Common myeloid progenitor, CD34-positive (primary cell): ENCODE measurements around the gene ARHGAP4.

ENCODE experiments used
- CTCF ChIA-PET: fragments of 350-600 bp; sonication (Branson Sonifier 250); formaldehyde crosslinking; loops from one replicate; lab custom pipeline; 2021; ENCODE audit warnings: antibody characterized with exemption; lab: Charles Lee
- POLR2A ChIA-PET: fragments of 350-600 bp; sonication (Branson Sonifier 250); formaldehyde crosslinking; loops from one replicate; lab custom pipeline; 2021; ENCODE audit warnings: antibody characterized with exemption; lab: Charles Lee
- DNase-seq, 3 donors: peaks; one replicate each; pipeline versions ENCODE4 v3.0.0 to v3.0.0-alpha.2; 2013
- H3K27ac ChIP-seq, 2 experiments: 1 replicate in 1 of 2; 2 replicates in 1 of 2; pipeline ENCODE4 v1.7.0; 2013; ENCODE audit warnings: inconsistent platforms in 2 of 2, low read length in 2 of 2, mild to moderate bottlenecking in 2 of 2, low read depth in 1 of 2, moderate library complexity in 1 of 2; ENCODE audit not compliant: severe bottlenecking in 2 of 2, insufficient read depth in 1 of 2, poor library complexity in 1 of 2
- H3K27me3 ChIP-seq, 5 experiments: replicated peaks in 2 of 5; 1 replicate in 3 of 5; 2 replicates in 2 of 5; pipeline versions ENCODE4 v1.6.1 to v1.7.0; 2013; ENCODE audit warnings: low read length in 4 of 5, mild to moderate bottlenecking in 2 of 5, moderate library complexity in 2 of 5, inconsistent platforms in 1 of 5; ENCODE audit not compliant: insufficient read depth in 5 of 5, control insufficient read depth in 4 of 5
- H3K36me3 ChIP-seq, 4 experiments: 1 replicate in 2 of 4; 2 replicates in 2 of 4; pipeline versions ENCODE4 v1.6.1 to v1.7.0; 2013; ENCODE audit warnings: low read length in 3 of 4, control low read depth in 1 of 4, mild to moderate bottlenecking in 1 of 4; ENCODE audit not compliant: control insufficient read depth in 4 of 4, insufficient read depth in 4 of 4
- H3K4me1 ChIP-seq, 4 experiments: 1 replicate in 3 of 4; 2 replicates in 1 of 4; pipeline versions ENCODE4 v1.6.1 to v1.7.1; 2013; ENCODE audit warnings: low read length in 3 of 4, mild to moderate bottlenecking in 3 of 4, control low read depth in 1 of 4, inconsistent platforms in 1 of 4, moderate library complexity in 1 of 4; ENCODE audit not compliant: control insufficient read depth in 4 of 4, insufficient read depth in 4 of 4; ENCODE audit errors: control extremely low read depth in 1 of 4
- H3K4me3 ChIP-seq, 7 experiments: 1 replicate in 4 of 7; 2 replicates in 3 of 7; pipeline versions ENCODE4 v1.5.1 to v1.7.0; 2013; ENCODE audit warnings: mild to moderate bottlenecking in 7 of 7, low read length in 6 of 7, moderate library complexity in 6 of 7, inconsistent platforms in 2 of 7, low read depth in 2 of 7, control low read depth in 1 of 7; ENCODE audit not compliant: insufficient read depth in 4 of 7, control insufficient read depth in 1 of 7; ENCODE audit errors: extremely low read depth in 1 of 7
- H3K9me3 ChIP-seq, 5 experiments: 1 replicate in 4 of 5; 2 replicates in 1 of 5; pipeline versions ENCODE4 v1.6.1 to v1.7.1; 2013; ENCODE audit warnings: low read length in 4 of 5, mild to moderate bottlenecking in 2 of 5, inconsistent platforms in 1 of 5, low read depth in 1 of 5, moderate library complexity in 1 of 5; ENCODE audit not compliant: control insufficient read depth in 4 of 5, insufficient read depth in 2 of 5; ENCODE audit errors: control extremely low read depth in 1 of 5
- WGBS: methylation state at CpG from one replicate; pipeline ENCODE4 v1.1.5; 2013; ENCODE audit not compliant: insufficient coverage; 5-methylcytosine and 5-hydroxymethylcytosine counted together

Gene ARHGAP4

DNA sequence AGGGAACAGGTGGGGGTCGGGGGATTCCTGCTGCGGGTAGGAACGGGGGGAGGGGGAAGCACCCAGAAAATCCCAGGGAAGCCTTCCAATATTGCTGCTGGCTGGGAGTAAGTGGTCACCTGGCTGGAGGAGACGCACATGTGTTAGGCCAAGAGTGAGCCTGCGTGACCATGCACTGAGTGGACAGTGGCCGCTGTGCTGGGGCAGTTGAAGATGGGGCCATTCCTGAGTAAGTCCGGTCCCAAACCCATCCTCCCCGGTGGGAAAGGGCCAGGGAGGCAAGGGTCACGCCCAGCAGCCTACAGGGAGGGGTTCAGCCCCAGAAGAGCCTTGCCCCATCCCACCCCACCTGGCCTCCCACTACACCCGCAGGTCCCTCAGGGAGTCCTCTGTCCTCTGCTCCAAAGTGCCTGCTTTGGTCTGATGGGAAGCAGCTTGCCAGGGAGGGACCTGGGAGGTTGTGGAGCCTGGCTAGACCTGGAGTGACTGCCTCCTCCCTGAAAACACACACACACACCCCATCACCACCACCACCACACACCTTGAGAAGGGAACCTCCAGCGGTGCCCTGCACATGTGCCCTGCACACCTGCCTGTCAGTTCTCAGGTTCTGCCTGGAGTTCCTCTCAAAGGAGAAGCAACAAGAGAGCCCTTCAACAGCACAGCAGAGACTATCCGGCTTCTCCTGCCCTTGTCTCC is 46.2 kb downstream of the ARHGAP4 start:
- Histone ChIP-seq H3K27ac (no peak overlapping the region), H3K9me3 (no peaks in the 10 kb centered on the region), H3K36me3 (no peaks in the 10 kb centered on the region), H3K27me3 (peaks cover 0 to 81% (median 11%) of the 10 kb centered on the region in 5 experiments), H3K4me3 (no peak overlapping the region), H3K4me1 (peaks cover 0 to 27% (median 15%) of the 10 kb centered on the region in 4 experiments)
- POLR2A ChIA-PET = no interaction called here
- DNase-seq = no peak
- 73% methylated on average over 10 of the region's 12 CpGs for WGBS
- CTCF ChIA-PET = interaction anchor here (1.1 kb wide), 1 partner anchor 11 kb away, joined by 3 read pairs; no protein-coding TSS in a partner anchor

GRCh38 chrX:153878969-153879653 is 47.0 kb downstream of the ARHGAP4 start:
- ChIA-PET POLR2A (no interaction called here), CTCF (interaction anchor here (1.0 to 1.6 kb wide), 4 partner anchors 10 to 39 kb away, joined by 3 to 5 read pairs (median 3); no protein-coding TSS in a partner anchor)

DNA sequence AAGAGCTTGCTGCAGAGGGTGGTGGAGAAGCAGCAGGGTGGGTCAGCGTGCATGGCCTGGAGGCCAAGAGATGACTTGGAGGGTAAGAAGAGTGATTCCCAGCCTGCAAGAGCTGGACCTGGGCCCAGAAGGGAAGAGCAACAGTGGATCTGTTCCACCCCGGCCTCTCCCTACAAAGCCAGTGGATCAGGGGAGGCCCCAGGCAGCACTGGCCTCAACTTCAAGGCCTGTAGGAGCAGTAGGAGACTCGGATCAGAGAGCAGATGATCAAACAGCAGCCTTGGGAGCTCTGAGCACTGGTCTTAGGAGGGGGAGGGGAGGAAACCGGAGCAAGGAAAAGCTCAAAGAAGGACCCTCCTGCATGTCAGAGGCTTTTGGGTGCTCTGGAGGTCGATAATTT is 47.7 kb downstream of the ARHGAP4 start:
- CTCF ChIA-PET = interaction anchor here (1.0 to 1.6 kb wide), 3 partner anchors 14 to 40 kb away, joined by 3 to 5 read pairs (median 3); no protein-coding TSS in a partner anchor

More at GRCh38 chrX:153878969-153879653, 47.0 kb downstream of the ARHGAP4 start:
- H3K36me3 ChIP-seq = no peaks in the 10 kb centered on the region
- H3K9me3 ChIP-seq = no peaks in the 10 kb centered on the region
- H3K27me3 ChIP-seq = peaks cover 0 to 80% (median 5%) of the 10 kb centered on the region in 5 experiments
- WGBS = 21% methylated on average over 23 of the region's 28 CpGs
- DNase-seq = peak in 2 of 3 donors; percentile 46 to 53
- H3K4me3 ChIP-seq = no peak overlapping the region
- H3K27ac ChIP-seq = no peak overlapping the region
- H3K4me1 ChIP-seq = peaks cover 0 to 27% (median 15%) of the 10 kb centered on the region in 4 experiments

GRCh38 chrX:153877571-153878261 is 48.3 kb downstream of the ARHGAP4 start:
- no peaks in the 10 kb centered on the region for H3K9me3 ChIP-seq
- no peak for DNase-seq
- no peaks in the 10 kb centered on the region for H3K36me3 ChIP-seq
- H3K27me3 ChIP-seq = peaks cover 0 to 79% (median 5%) of the 10 kb centered on the region in 5 experiments
- POLR2A ChIA-PET = interaction anchor here (0.6 kb wide), 1 partner anchor 48 kb away, joined by 3 read pairs; no protein-coding TSS in a partner anchor
- H3K27ac ChIP-seq = no peak overlapping the region
- peaks cover 0 to 24% (median 13%) of the 10 kb centered on the region in 4 experiments for H3K4me1 ChIP-seq
- 81% methylated on average over 5 of the region's 8 CpGs for WGBS
- CTCF ChIA-PET = interaction anchor here (1.0 to 1.6 kb wide), 3 partner anchors 15 to 40 kb away, joined by 3 to 5 read pairs (median 3); no protein-coding TSS in a partner anchor
- H3K4me3 ChIP-seq = no peak overlapping the region

More for the DNA sequence above, 47.7 kb downstream of the ARHGAP4 start:
- no peak overlapping the region for H3K4me3 ChIP-seq
- H3K9me3 ChIP-seq = no peaks in the 10 kb centered on the region
- H3K4me1 ChIP-seq = peaks cover 0 to 27% (median 15%) of the 10 kb centered on the region in 4 experiments
- POLR2A ChIA-PET = interaction anchor here (0.6 kb wide), 1 partner anchor 47 kb away, joined by 3 read pairs; no protein-coding TSS in a partner anchor
- peaks cover 0 to 80% (median 5%) of the 10 kb centered on the region in 5 experiments for H3K27me3 ChIP-seq
- 51% methylated on average over 4 of the region's 5 CpGs for WGBS
- H3K36me3 ChIP-seq = no peaks in the 10 kb centered on the region
- no peak overlapping the region for H3K27ac ChIP-seq
- DNase-seq = no peak

DNA sequence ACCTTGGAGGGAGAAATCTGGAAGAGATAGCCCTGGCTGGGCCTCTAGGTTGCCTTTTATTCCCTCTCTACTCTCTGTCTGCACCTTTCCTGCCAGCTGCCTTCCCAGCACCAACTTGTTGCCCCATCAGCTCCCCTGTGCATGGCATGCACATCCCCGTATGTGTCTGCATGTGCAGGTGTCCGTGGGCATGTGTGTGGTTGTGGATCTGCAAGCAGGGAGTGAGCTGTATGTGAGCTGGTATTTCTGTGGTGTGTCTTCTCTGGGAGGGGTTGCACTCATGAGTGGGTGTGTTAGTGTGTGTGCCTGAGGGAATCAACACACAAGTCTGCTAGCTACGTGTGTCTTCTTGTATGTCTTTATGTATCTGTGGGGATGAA is 50.0 kb downstream of the ARHGAP4 start:
- DNase-seq = no peak
- 88% methylated on average over 3 of the region's 3 CpGs for WGBS
- Histone ChIP-seq H3K27me3 (peaks cover 0 to 77% (median 5%) of the 10 kb centered on the region in 5 experiments), H3K9me3 (no peaks in the 10 kb centered on the region), H3K4me1 (peaks cover 0 to 24% (median 13%) of the 10 kb centered on the region in 4 experiments), H3K4me3 (no peak overlapping the region), H3K27ac (no peak overlapping the region), H3K36me3 (no peaks in the 10 kb centered on the region)
- POLR2A ChIA-PET = no interaction called here
- CTCF ChIA-PET = interaction anchor here (1.2 to 1.6 kb wide), 2 partner anchors 16 to 28 kb away, joined by 4 read pairs; no protein-coding TSS in a partner anchor

DNA sequence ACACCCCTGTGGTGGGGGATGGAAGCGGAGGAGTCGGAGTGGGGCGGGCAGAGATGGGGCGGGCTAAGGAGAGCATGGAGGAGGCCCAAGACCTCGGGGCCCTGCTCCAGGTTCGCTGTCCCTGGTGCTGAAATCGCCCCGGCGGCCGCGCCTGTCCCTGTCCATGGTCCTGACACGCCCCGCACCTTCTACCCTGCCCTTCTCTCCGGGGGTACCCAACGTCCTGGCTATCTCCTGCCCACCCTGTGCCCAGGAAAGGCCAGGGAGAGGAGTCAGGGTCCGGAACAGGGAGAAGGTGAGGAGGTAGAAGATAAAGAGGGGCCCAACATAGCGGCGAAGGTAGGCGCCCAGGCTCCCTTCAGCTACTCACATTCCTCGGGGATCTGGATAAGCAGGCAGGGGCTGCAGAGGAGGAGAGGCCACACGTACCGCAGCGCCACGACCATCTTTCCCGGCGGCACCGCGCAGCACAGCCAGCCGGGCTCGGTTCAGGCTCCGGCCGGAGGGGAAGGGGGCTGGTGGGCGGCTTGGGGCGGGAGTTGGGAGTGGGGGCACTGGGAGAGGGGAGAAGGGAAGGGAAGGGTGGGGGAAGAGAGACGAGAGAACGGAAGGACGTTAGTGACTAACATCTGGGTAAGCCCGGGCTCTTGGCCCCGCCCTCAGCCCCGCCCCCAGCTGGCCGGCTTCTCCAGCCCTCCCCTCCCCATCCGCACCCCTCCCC is 50.5 kb downstream of the ARHGAP4 start:
- Histone ChIP-seq H3K4me1 (peaks cover 0 to 24% (median 13%) of the 10 kb centered on the region in 4 experiments), H3K36me3 (no peaks in the 10 kb centered on the region), H3K27ac (no peak overlapping the region), H3K27me3 (peaks cover 0 to 75% (median 5%) of the 10 kb centered on the region in 5 experiments), H3K9me3 (no peaks in the 10 kb centered on the region), H3K4me3 (no peak overlapping the region)
- CTCF ChIA-PET = interaction anchor here (1.2 to 1.6 kb wide), 2 partner anchors 17 to 28 kb away, joined by 4 read pairs; no protein-coding TSS in a partner anchor
- POLR2A ChIA-PET = no interaction called here
- 21% methylated on average over 23 of the region's 42 CpGs for WGBS
- peak; percentile 34 to 67 (median 66) for DNase-seq
